ENCODE measurements around the gene SEC24D.
"Not testable (repeated sequence)": the region's sequence is repeated elsewhere in the genome, so short reads cannot be mapped to it uniquely, and the experiment has no call there.

The SEC24D gene

GRCh38 chr4:118790544-118790943, 45.4 kb downstream of the SEC24D start:
- Histone ChIP-seq H3K36me3 (peaks cover 7 to 97% (median 37%) of the 10 kb centered on the region in 11 experiments; a peak in 20 of 22 replicates), H3K9ac (no peak overlapping the region), H3K4me1 (no peaks in the 10 kb centered on the region), H3K9me3 (replicated peaks in 1 of 11) (peaks cover 0 to 4% (median 0%) of the 10 kb centered on the region in 11 experiments; a peak in 4 of 22 replicates), H3K4me2 (no peak overlapping the region), H3K4me3 (no peak overlapping the region), H3K27ac (no peak overlapping the region), H3K27me3 (no peaks in the 10 kb centered on the region), H4K20me1 (peaks cover 0 to 8% (median 0%) of the 10 kb centered on the region in 11 experiments; a peak in 4 of 22 replicates)
- TF ChIP-seq Cebpa-rat (IDR thresholded peaks at IDR 0.05): no peak

GRCh38 chr4:118788911-118789310, 47.0 kb downstream of the SEC24D start:
- H3K4me2 ChIP-seq: no peak overlapping the region
- peaks cover 0 to 96% (median 27%) of the 10 kb centered on the region in 11 experiments; a peak in 18 of 22 replicates for H3K36me3 ChIP-seq
- no peaks in the 10 kb centered on the region for H3K4me1 ChIP-seq
- H3K27me3 ChIP-seq: no peaks in the 10 kb centered on the region
- no peak overlapping the region for H3K27ac ChIP-seq
- no peak overlapping the region for H3K9ac ChIP-seq
- no peak for TF ChIP-seq Cebpa-rat (IDR thresholded peaks at IDR 0.05)
- H4K20me1 ChIP-seq: peaks cover 0 to 8% (median 0%) of the 10 kb centered on the region in 11 experiments; a peak in 3 of 22 replicates
- H3K4me3 ChIP-seq: no peak overlapping the region
- H3K9me3 ChIP-seq (replicated peaks in 1 of 11): peaks cover 0 to 4% (median 0%) of the 10 kb centered on the region in 11 experiments; a peak in 5 of 22 replicates

GRCh38 chr4:118787844-118788380, 48.0 kb downstream of the SEC24D start:
- Histone ChIP-seq H3K4me3 (no peak overlapping the region), H3K4me2 (no peak overlapping the region), H3K9me3 (replicated peaks in 1 of 11) (peaks cover 0 to 5% (median 4%) of the 10 kb centered on the region in 11 experiments; a peak in 12 of 22 replicates), H3K4me1 (no peaks in the 10 kb centered on the region), H3K36me3 (peaks cover 5 to 96% (median 28%) of the 10 kb centered on the region in 11 experiments; a peak in 21 of 22 replicates), H3K27ac (no peak overlapping the region), H3K27me3 (no peaks in the 10 kb centered on the region), H4K20me1 (peaks cover 0 to 8% (median 0%) of the 10 kb centered on the region in 11 experiments; a peak in 3 of 22 replicates), H3K9ac (no peak overlapping the region)
- 0 out of 22 replicates have a peak, but pooled peaks of 3 of the 11 experiments have one; percentile 23 to 40 (median 25) for TF ChIP-seq Cebpa-rat (IDR thresholded peaks at IDR 0.05)

- no peak for TF ChIP-seq Cebpa-rat (IDR thresholded peaks at IDR 0.05)
- H3K9me3 ChIP-seq (replicated peaks in 1 of 11): peaks cover 0 to 12% (median 9%) of the 10 kb centered on the region in 11 experiments; a peak in 11 of 22 replicates
- H3K4me1 ChIP-seq: no peaks in the 10 kb centered on the region
- H3K27me3 ChIP-seq: no peaks in the 10 kb centered on the region
- peaks cover 0 to 8% (median 0%) of the 10 kb centered on the region in 11 experiments; a peak in 3 of 22 replicates for H4K20me1 ChIP-seq
- no peak overlapping the region for H3K4me3 ChIP-seq
- no peak overlapping the region for H3K9ac ChIP-seq
- no peak overlapping the region for H3K27ac ChIP-seq
- H3K4me2 ChIP-seq: no peak overlapping the region
- H3K36me3 ChIP-seq: peaks cover 18 to 84% (median 34%) of the 10 kb centered on the region in 11 experiments
Measured at GRCh38 chr4:118784776-118785175, 51.1 kb downstream of the SEC24D start.

- H3K36me3 ChIP-seq: peaks cover 15 to 75% (median 28%) of the 10 kb centered on the region in 11 experiments
- no peak overlapping the region for H3K4me2 ChIP-seq
- H3K9me3 ChIP-seq (replicated peaks in 1 of 11): peaks cover 0 to 12% (median 9%) of the 10 kb centered on the region in 11 experiments; a peak in 11 of 22 replicates
- TF ChIP-seq Cebpa-rat (IDR thresholded peaks at IDR 0.05): no peak
- H3K27me3 ChIP-seq: no peaks in the 10 kb centered on the region
- H4K20me1 ChIP-seq: peaks cover 0 to 3% (median 0%) of the 10 kb centered on the region in 11 experiments; a peak in 3 of 22 replicates
- H3K9ac ChIP-seq: no peak overlapping the region
- no peaks in the 10 kb centered on the region for H3K4me1 ChIP-seq
- H3K27ac ChIP-seq: no peak overlapping the region
- H3K4me3 ChIP-seq: no peak overlapping the region
Measured at GRCh38 chr4:118783887-118784286, 52.0 kb downstream of the SEC24D start.

- H3K4me2 ChIP-seq, H3K4me1 ChIP-seq, H3K9ac ChIP-seq, H3K27ac ChIP-seq, H4K20me1 ChIP-seq, H3K4me3 ChIP-seq, H3K27me3 ChIP-seq: not testable (repeated sequence)
- H3K9me3 ChIP-seq (replicated peaks in 1 of 11): peaks cover 0 to 12% (median 9%) of the 10 kb centered on the region in 11 experiments; a peak in 11 of 22 replicates
- H3K36me3 ChIP-seq: peaks cover 12 to 65% (median 23%) of the 10 kb centered on the region in 11 experiments
Measured at GRCh38 chr4:118782886-118783285, 53.0 kb downstream of the SEC24D start.

- H3K36me3 ChIP-seq: peaks cover 4 to 19% (median 10%) of the 10 kb centered on the region in 11 experiments
- H3K9me3 ChIP-seq (replicated peaks in 1 of 11); H3K4me2 ChIP-seq; H3K9ac ChIP-seq; H3K27me3 ChIP-seq; H3K27ac ChIP-seq; H3K4me3 ChIP-seq; H3K4me1 ChIP-seq: not testable (repeated sequence)
- peaks cover 0 to 11% (median 0%) of the 10 kb centered on the region in 11 experiments; a peak in 6 of 22 replicates for H4K20me1 ChIP-seq
Measured at GRCh38 chr4:118777649-118778048, 58.3 kb downstream of the SEC24D start.

- H3K9me3 ChIP-seq (replicated peaks in 1 of 11); H3K4me2 ChIP-seq; H3K4me1 ChIP-seq; H3K27ac ChIP-seq; H3K9ac ChIP-seq; H3K27me3 ChIP-seq; H3K4me3 ChIP-seq: not testable (repeated sequence)
- Histone ChIP-seq H3K36me3 (peaks cover 0 to 14% (median 6%) of the 10 kb centered on the region in 11 experiments; a peak in 11 of 22 replicates), H4K20me1 (peaks cover 0 to 16% (median 0%) of the 10 kb centered on the region in 11 experiments; a peak in 6 of 22 replicates)
Measured at GRCh38 chr4:118776955-118777640, 58.8 kb downstream of the SEC24D start.

GRCh38 chr4:118776157-118776954, 59.6 kb downstream of the SEC24D start:
- Histone ChIP-seq H3K9me3 (replicated peaks in 1 of 11) (no peaks in the 10 kb centered on the region), H3K4me2 (no peak overlapping the region; a peak in 1 of 22 replicates), H3K4me1 (no peaks in the 10 kb centered on the region; a peak in 1 of 20 replicates), H3K36me3 (peaks cover 0 to 10% (median 0%) of the 10 kb centered on the region in 11 experiments; a peak in 5 of 22 replicates), H3K27ac (no peak overlapping the region), H4K20me1 (peaks cover 0 to 16% (median 0%) of the 10 kb centered on the region in 11 experiments; a peak in 6 of 22 replicates), H3K27me3 (no peaks in the 10 kb centered on the region), H3K9ac (no peak overlapping the region), H3K4me3 (no peak overlapping the region)
- no peak for TF ChIP-seq Cebpa-rat (IDR thresholded peaks at IDR 0.05)
